ENCODE results near the gene AGBL3.

AGBL3 gene

DNA sequence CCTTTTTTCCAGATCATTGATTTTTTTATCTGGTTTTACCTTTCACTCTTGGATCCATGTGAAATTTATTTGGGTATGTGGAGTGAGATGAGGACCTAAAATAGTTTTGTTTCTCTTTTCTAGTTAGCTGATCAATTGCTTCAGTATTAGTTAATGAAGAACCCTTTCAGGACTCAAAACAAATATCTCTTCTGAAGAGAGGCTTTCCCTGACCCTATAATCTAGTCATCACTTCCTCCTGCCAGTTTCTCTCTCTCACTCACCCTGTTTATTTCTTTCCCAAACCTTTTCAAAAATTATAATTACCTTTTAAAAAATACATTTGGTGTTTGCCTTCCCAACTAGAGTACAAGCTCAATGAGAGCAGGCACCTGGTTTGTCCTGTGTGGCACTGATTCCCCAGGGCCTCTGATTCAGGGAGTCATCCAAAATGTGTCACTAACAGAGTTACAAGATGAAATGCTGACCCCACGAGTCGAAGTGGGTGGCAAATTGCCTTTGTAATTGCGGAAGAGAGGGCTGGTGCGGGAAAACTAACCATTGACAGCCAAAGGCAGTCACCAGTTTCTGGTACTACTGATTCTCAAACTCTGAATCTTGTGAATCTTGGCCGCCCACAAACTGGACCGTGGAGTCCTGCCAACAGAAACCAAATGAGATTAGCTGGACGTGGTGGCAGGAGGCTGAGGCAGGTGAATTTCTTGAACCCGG is 163.9 kb downstream of the AGBL3 start:
- peak overlapping the region; percentile 51 to 96 for H3K27ac Mint-ChIP-seq
- H3K27me3 Mint-ChIP-seq = no peaks in the 10 kb centered on the region
- no peak for DNase-seq
- peak overlapping the region; percentile 78 to 84 for H3K4me3 Mint-ChIP-seq
- peaks cover 5 to 6% of the 10 kb centered on the region in 2 donors for H3K9me3 Mint-ChIP-seq
- H3K36me3 Mint-ChIP-seq (ENCODE audit: insufficient read depth) = peaks cover 33% of the 10 kb centered on the region
- ATAC-seq (replicated peaks) = no peak
- H3K4me1 Mint-ChIP-seq (ENCODE audit: low read depth in 2 of 2) = peaks cover 52 to 69% of the 10 kb centered on the region in 2 donors

DNA sequence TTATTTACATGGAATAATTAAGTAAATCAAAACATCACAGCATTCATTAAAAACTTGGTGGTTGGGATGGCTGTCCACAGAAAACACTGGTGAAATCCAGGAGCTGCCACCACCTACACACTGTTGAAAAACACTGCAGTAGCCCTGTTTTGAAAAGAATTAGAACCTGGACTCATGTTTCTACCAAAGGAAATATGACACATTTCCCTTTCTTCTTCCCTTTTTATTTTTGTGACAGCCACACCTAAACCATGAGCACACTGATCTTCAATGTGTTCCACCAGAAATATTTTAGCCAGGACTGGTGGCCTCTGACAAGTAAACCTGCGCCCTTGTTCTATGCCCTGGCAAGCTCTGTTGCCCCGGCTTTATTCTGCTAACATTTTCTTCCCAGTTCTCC is 164.8 kb downstream of the AGBL3 start:
- Mint-ChIP-seq H3K27ac (peak overlapping the region; percentile 2 to 96), H3K9me3 (peaks cover 6 to 9% of the 10 kb centered on the region in 2 donors), H3K27me3 (no peaks in the 10 kb centered on the region), H3K4me1 (ENCODE audit: low read depth in 2 of 2) (peaks cover 48 to 64% of the 10 kb centered on the region in 2 donors), H3K4me3 (peak overlapping the region; percentile 78 to 84), H3K36me3 (ENCODE audit: insufficient read depth) (peaks cover 33% of the 10 kb centered on the region)
- DNase-seq (no peak), ATAC-seq (replicated peaks) (no peak)

DNA sequence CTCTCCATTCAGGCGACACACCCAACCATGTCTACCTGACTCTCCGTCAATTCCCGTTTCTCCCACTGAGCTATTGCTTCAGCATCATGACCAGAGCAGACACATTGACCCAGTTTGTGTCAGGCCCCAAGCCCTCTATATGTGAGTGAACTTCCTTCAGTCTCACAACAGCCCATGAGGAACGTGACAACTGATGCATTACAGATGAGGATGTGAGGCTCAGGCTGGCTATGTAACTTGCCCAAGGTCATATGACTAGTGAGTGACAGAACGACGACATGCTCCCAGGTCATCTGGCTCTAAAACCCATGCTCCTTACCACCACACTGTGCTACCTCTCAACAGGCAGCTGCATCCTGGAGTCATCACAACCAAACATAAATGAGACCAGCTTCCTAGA is 165.2 kb downstream of the AGBL3 start:
- H3K27me3 Mint-ChIP-seq = no peaks in the 10 kb centered on the region
- no peak for DNase-seq

DNA sequence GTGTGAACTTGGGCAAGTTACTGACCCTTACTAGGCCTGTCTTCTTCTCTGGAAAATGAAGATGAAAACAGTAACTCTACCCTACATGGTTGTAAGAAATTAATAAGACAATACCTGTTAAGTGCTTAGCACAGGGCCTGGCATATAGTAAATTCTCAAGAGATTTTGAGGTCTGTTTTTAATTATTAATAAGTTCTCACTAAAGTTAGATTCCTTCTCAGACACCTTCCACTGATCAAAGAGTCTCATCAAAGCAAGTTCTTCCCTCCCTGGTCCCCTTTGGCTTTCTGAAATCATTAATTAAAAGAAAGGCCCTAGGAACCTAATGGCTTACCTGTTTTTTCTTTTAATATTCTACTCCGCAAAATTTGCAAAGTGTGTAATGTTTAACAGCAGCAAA is 166.1 kb downstream of the AGBL3 start:
- H3K27me3 Mint-ChIP-seq = no peaks in the 10 kb centered on the region
- peaks cover 8 to 20% of the 10 kb centered on the region in 2 donors for H3K9me3 Mint-ChIP-seq
- peak overlapping the region; percentile 34 to 40 for H3K4me3 Mint-ChIP-seq
- H3K4me1 Mint-ChIP-seq (ENCODE audit: low read depth in 2 of 2) = peaks cover 50 to 63% of the 10 kb centered on the region in 2 donors
- H3K36me3 Mint-ChIP-seq (ENCODE audit: insufficient read depth) = peaks cover 38% of the 10 kb centered on the region
- H3K27ac Mint-ChIP-seq = peak overlapping the region in 1 of 2 donors; percentile 14
- DNase-seq (no peak), ATAC-seq (replicated peaks) (no peak)

More for the DNA sequence above, 165.2 kb downstream of the AGBL3 start:
- H3K9me3 Mint-ChIP-seq = peaks cover 8 to 13% of the 10 kb centered on the region in 2 donors
- no peak for ATAC-seq (replicated peaks)
- H3K4me1 Mint-ChIP-seq (ENCODE audit: low read depth in 2 of 2) = peaks cover 46 to 64% of the 10 kb centered on the region in 2 donors
- H3K4me3 Mint-ChIP-seq = peak overlapping the region; percentile 9 to 84
- H3K36me3 Mint-ChIP-seq (ENCODE audit: insufficient read depth) = peaks cover 35% of the 10 kb centered on the region
- H3K27ac Mint-ChIP-seq = peak overlapping the region; percentile 2 to 96

DNA sequence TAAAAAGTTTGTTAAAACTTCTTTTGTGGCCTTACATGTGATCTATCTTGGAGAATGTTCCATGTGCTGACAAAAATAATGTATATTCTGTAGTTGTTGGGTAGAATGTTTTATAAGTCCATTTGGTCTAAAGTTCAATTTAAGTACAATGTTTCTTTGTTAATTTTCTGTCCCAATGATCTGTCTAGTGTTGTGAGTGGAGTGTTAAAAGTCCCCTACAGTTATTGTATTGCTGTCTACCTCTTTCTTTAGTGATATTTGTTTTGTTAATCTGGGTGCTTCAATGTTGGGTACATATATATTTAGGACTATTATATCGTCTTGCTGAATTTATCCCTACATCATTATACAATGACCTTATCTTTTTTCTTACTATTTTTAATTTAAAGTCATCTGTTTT is 168.4 kb downstream of the AGBL3 start:
- Mint-ChIP-seq H3K27me3 (no peaks in the 10 kb centered on the region), H3K36me3 (ENCODE audit: insufficient read depth) (peaks cover 29% of the 10 kb centered on the region), H3K4me3 (peak overlapping the region in 1 of 2 donors; percentile 3), H3K27ac (no peak overlapping the region), H3K9me3 (peaks cover 8 to 20% of the 10 kb centered on the region in 2 donors), H3K4me1 (ENCODE audit: low read depth in 2 of 2) (peaks cover 53 to 69% of the 10 kb centered on the region in 2 donors)
- ATAC-seq (replicated peaks) (no peak), DNase-seq (no peak)

DNA sequence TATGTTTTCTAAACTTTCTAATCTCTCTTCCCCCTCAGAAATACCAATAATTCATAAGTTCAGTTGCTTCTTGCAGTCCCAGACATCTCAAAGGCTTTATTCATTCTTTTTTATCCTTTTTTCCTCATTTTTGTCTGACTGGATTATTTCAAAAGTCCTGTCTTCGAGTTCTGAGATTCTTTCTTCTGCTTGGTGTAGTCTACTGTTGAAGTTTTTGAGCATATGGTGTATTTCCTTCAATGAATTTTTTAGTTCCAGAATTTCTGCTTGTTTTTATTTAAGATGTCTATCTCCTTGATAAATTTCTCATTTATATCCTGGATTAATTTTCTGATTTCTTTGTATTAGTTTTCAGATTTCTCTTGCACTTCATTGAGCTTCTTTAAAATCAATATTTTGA is 170.0 kb downstream of the AGBL3 start:
- Mint-ChIP-seq H3K4me3 (peak overlapping the region in 1 of 2 donors; percentile 35), H3K27me3 (no peaks in the 10 kb centered on the region), H3K9me3 (peaks cover 8 to 20% of the 10 kb centered on the region in 2 donors), H3K4me1 (ENCODE audit: low read depth in 2 of 2) (peaks cover 57 to 72% of the 10 kb centered on the region in 2 donors), H3K36me3 (ENCODE audit: insufficient read depth) (peaks cover 36% of the 10 kb centered on the region), H3K27ac (peak overlapping the region in 1 of 2 donors; percentile 35)
- no peak for DNase-seq
- no peak for ATAC-seq (replicated peaks)

DNA sequence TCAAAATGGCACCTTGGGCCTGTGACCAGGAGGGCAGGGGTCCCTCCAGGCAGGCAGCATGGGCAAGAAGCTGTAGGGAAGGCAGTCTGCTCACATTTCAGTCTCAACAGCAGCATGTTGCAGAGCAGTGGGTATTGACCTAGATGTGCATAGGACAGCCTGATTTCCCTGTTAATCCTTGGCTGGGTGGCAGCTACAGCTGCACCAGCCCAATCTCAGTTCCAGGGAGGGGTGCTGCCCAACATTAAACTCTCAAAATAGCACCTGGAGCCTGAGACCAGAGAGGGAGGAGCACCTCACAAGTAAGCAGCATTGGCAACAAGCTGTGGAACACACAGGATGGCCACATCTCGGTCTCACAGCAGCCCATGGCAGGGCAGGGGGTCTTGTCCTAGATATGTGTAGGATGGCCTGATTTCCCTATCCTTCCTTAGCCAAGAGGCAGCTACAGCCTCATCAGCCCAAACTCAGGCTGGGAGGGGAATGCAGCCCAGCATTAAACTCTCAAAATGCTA is 171.9 kb downstream of the AGBL3 start:
- ATAC-seq (replicated peaks) (no peak), DNase-seq (no peak)
- peak overlapping the region in 1 of 2 donors; percentile 18 for H3K4me3 Mint-ChIP-seq
- H3K27ac Mint-ChIP-seq = peak overlapping the region; percentile 88 to 96
- no peaks in the 10 kb centered on the region for H3K27me3 Mint-ChIP-seq
- peaks cover 6 to 20% of the 10 kb centered on the region in 2 donors for H3K9me3 Mint-ChIP-seq
- peaks cover 34% of the 10 kb centered on the region for H3K36me3 Mint-ChIP-seq (ENCODE audit: insufficient read depth)
- H3K4me1 Mint-ChIP-seq (ENCODE audit: low read depth in 2 of 2) = peaks cover 57 to 71% of the 10 kb centered on the region in 2 donors

DNA sequence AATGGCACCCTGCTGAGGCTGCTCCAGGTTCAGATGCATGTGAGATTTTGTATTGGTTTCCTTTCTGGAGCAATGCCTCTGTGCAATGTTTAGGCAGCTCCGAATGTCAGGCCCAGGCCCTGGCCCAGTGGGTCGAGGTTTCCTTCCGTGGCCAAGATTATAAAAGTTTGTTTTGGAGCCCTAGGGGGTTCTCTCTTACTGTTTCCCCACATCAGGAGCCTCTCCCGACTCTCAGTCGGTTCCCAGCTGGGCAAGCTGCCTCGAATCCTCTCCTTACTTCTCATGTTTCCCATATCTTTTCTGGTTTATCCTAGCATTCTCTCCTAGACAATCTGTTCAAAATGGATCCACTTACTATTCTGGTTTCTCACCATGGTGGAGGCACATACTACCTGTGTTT is 172.6 kb downstream of the AGBL3 start:
- ATAC-seq (replicated peaks) = no peak
- peak overlapping the region; percentile 88 to 96 for H3K27ac Mint-ChIP-seq
- peaks cover 5 to 20% of the 10 kb centered on the region in 2 donors for H3K9me3 Mint-ChIP-seq
- H3K4me3 Mint-ChIP-seq = no peak overlapping the region
- no peaks in the 10 kb centered on the region for H3K27me3 Mint-ChIP-seq
- H3K36me3 Mint-ChIP-seq (ENCODE audit: insufficient read depth) = peaks cover 35% of the 10 kb centered on the region
- no peak for DNase-seq
- H3K4me1 Mint-ChIP-seq (ENCODE audit: low read depth in 2 of 2) = peaks cover 56 to 71% of the 10 kb centered on the region in 2 donors

DNA sequence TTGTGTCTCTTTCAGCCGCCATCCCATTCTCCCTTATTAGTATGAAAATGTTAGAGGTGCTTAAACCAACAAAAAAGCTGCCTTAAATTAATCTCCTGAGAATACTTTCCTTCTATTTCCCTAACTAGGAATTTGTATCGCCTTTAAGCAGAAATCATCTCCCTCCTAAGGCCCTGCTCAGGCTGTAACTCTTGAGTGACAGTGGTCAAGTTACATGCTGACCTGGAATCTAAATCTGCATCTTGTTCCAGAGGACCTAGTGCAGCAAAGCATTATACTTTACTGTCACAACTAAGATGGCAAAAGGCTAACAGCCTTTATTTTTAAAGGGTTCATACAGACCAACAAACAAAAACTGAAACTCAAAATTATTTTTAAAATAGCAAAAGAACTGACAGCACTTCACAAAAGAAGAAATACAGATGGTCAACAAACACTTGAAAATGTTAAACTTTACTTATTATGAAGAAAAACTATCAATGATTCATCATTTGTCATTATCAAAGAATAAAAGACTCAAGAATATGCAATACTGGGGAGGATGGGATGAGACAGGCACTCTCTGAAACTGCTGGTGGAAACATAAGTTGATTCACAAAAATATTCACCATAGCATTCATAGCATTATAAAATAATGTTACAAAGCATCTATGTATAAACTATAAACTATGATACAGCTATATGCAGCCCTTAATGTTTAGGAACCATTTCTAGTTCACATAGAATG is 173.2 kb downstream of the AGBL3 start:
- Mint-ChIP-seq H3K27me3 (no peaks in the 10 kb centered on the region), H3K27ac (peak overlapping the region; percentile 88 to 96), H3K4me3 (peak overlapping the region; percentile 27 to 64), H3K36me3 (ENCODE audit: insufficient read depth) (peaks cover 40% of the 10 kb centered on the region), H3K4me1 (ENCODE audit: low read depth in 2 of 2) (peaks cover 55 to 67% of the 10 kb centered on the region in 2 donors), H3K9me3 (peaks cover 3 to 20% of the 10 kb centered on the region in 2 donors)
- ATAC-seq (replicated peaks) (peak; percentile 3), DNase-seq (no peak)

DNA sequence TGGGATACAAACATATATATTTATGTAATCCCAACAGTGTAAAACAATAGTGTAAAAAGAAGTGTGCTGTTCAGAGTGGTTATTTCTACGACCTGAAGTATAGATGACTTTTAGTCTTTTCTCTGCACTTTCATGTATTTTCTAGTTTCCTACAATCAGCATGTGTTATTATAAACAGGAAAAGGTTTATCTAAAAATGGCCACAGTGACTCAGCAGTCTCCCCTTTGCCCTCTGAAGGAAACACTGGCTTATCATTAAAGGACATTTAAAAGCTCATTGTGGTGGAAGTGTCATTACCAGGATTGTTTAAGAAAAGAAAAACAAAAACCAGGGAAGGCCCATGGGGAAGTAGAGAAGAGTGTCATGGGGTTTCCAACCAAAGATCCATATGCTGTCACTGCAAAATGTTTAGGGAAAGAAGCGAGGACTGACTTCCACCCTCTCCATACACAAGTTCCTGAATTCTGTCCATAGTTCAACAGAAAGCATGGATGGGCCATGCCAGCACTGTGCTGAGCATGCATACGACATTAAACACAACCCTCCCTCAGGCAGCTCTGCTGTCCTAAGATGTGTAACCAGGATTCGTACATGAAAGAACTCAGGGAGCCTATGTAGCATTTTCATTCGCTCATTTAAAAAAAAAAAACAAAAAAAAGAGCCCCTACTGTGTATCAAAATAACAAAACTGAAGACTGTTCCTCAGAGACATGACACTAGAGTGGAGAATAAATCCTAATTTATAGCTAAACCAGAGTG is 174.0 kb downstream of the AGBL3 start:
- Mint-ChIP-seq H3K4me3 (peak overlapping the region; percentile 17 to 64), H3K27me3 (no peaks in the 10 kb centered on the region), H3K4me1 (ENCODE audit: low read depth in 2 of 2) (peaks cover 56 to 65% of the 10 kb centered on the region in 2 donors), H3K27ac (peak overlapping the region; percentile 88 to 96), H3K9me3 (peaks cover 3 to 14% of the 10 kb centered on the region in 2 donors), H3K36me3 (ENCODE audit: insufficient read depth) (peaks cover 43% of the 10 kb centered on the region)
- DNase-seq = no peak
- peak; percentile 58 for ATAC-seq (replicated peaks)

DNA sequence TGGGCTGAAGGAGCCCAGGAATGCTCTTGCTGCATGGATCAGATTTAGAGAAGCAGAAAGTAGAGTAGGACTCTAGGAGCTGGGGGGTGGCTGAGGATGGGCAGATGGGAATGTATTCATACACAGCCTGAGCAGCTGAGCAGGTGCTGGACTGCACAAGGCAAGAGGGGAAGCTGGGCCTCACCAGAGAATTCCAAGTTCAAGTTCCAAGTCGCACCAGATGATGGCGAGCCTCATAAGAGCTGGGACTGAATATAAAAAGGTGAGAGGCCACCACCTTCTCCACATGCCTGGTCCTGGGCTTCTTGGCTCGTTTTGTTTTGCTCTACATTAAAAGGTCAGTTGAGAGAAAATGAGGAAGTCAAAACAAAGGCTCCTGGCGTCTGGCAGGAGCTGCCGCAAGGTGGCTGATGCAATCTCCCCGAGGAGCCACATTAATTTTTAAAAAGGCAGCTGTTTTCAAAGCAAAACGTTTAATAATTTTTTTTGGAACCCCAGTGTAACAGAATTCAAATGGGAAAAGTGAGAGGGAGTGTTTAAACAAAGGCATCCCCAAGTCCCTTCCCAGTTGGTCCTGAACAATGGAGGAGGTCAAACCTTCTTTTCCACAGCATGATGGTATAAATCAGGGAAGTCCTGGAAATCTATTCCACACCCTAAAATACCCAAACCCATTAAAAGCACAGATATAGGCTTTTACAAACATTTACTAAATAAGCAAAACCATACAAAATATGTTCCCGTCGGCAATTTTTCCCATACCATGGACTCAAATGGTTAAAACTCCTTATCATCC is 174.7 kb downstream of the AGBL3 start:
- Mint-ChIP-seq H3K4me1 (ENCODE audit: low read depth in 2 of 2) (peaks cover 57 to 63% of the 10 kb centered on the region in 2 donors), H3K27me3 (no peaks in the 10 kb centered on the region), H3K9me3 (peaks cover 3 to 11% of the 10 kb centered on the region in 2 donors), H3K27ac (peak overlapping the region; percentile 88 to 96), H3K4me3 (peak overlapping the region in 1 of 2 donors; percentile 43), H3K36me3 (ENCODE audit: insufficient read depth) (peaks cover 50% of the 10 kb centered on the region)
- DNase-seq (no peak), ATAC-seq (replicated peaks) (no peak)

DNA sequence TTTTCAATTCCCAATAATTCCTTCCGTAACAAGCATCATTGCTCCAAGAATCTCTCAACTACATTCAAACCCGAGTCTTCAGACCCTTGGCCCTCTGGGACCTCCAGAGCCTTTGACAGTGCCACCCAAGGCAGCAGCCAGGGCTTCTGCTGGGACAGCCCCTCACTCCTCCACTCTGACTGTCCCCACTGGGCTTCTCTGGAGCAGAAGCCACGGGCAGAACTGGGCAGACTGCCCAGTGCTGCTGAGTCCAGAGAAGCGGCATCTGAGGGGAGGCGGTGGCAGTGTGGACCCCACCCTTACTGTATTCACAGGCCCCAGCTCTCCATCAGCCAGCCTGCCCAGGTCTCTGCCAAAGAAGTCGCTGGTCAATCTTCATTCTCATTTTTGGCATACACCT is 175.4 kb downstream of the AGBL3 start:
- DNase-seq (no peak), ATAC-seq (replicated peaks) (no peak)
- peak overlapping the region; percentile 56 to 88 for H3K27ac Mint-ChIP-seq
- peaks cover 0 to 5% of the 10 kb centered on the region in 2 donors for H3K9me3 Mint-ChIP-seq
- peaks cover 54 to 61% of the 10 kb centered on the region in 2 donors for H3K4me1 Mint-ChIP-seq (ENCODE audit: low read depth in 2 of 2)
- H3K36me3 Mint-ChIP-seq (ENCODE audit: insufficient read depth) = peaks cover 51% of the 10 kb centered on the region
- H3K4me3 Mint-ChIP-seq = peak overlapping the region in 1 of 2 donors; percentile 42
- no peaks in the 10 kb centered on the region for H3K27me3 Mint-ChIP-seq

Data from effector memory CD8-positive, alpha-beta T cell (primary cell).